ENCODE results near the gene RIPPLY3.
"Not testable (repeated sequence)": the region's sequence is repeated elsewhere in the genome, so short reads cannot be mapped to it uniquely, and the experiment has no call there.

RIPPLY3 gene

GRCh38 chr21:36981049-36981391 lies 25.5 kb upstream of the RIPPLY3 start:
- ATAC-seq (no peak), DNase-seq (no peak)

- no peak for ATAC-seq
- DNase-seq = no peak
These were observed 24.4 kb upstream of the RIPPLY3 start for GRCh38 chr21:36981977-36982700.

DNA sequence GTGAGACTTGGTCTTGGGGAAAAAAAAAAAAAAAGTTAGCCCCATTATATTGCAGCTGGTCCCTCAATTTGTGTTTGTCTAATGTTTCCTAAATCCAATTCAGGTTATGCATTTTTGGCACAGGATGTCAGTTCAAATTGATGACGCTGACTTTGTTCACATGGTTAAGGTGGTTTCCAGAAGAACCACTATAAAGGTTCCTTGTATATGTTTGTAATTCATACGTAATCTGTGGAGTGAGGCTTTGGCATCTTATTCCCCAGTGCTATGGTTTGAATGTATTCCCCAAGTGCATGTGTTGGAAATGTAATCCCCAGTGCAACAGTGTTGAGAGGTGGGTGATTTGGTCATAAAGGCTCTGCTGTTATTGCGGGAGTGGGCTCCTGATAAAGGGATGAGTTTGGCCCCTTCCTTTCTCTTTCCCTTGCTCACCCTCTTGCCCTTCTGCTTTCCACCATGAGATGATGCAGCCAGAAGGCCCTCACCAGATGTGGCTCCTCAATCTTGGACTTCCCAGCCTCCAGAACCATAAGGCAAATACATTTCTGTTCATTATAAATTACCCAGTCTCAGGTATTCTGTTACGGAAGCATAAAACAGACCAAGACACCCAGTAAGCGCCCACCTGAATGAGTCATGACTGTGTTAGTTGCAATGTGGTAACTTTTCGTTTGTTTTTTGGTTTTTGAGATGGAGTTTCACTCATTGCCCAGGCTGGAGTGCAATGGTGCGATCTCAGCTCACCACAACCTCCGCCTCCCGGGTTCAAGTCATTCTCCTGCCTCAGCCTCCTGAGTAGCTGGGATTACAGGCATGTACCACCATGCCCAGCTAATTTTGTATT lies 20.5 kb upstream of the RIPPLY3 start:
- DNase-seq = no peak
- ATAC-seq = no peak

- no peak for ATAC-seq
- no peak for DNase-seq
These were observed 18.7 kb upstream of the RIPPLY3 start for GRCh38 chr21:36987845-36988244.

DNA sequence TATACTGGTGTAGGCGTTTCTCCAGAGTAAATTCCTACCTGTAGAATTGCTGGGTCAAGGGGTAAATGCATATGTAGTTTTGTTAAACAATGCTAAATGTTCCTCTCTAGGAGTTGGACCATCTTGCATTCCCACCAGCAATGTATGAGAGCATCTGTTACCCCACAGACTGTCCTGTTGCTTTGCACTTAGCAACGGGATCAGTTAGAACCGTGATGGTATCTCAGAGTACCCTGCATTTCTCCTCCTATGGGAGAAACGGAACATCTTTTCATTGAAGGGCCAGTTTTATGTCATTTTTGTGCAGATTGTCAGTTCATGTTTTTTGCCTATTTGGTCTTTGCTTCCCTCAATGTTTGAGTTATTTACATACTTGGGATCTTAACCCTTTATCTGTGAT lies 18.0 kb upstream of the RIPPLY3 start:
- ATAC-seq = no peak
- no peak for DNase-seq

DNA sequence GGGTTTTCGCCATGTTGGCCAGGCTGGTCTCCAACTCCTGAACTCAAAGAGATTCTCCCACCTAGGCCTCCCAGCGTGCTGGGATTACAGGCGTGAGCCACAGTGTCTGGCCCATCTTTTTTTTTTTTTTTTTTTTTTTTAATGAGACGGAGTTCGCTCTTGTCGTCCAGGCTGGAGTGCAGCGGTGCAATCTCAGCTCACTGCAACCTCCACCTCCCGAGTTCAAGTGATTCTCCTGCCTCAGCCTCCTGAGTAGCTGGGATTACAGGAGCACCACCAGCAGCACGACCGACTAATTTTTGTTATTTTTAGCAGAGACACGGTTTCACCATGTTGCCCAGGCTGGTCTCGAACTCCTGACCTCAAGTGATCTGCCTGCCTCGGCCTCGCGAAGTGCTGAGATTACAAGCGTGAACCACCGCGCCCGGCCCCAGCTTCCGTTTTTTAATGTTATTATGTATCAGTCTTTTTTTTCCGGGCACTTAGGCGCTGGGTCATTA lies 17.3 kb upstream of the RIPPLY3 start:
- not testable (repeated sequence) for DNase-seq, ATAC-seq

GRCh38 chr21:36989699-36990507 lies 16.6 kb upstream of the RIPPLY3 start:
- peak; percentile 94 for ATAC-seq
- DNase-seq = peak; percentile 94

- DNase-seq (no peak), ATAC-seq (no peak)
These were observed 15.8 kb upstream of the RIPPLY3 start for GRCh38 chr21:36990508-36991205.

GRCh38 chr21:36992671-36993070 lies 13.8 kb upstream of the RIPPLY3 start:
- no peak for ATAC-seq
- no peak for DNase-seq

GRCh38 chr21:36994501-36995158 lies 11.9 kb upstream of the RIPPLY3 start:
- ATAC-seq (no peak), DNase-seq (peak; percentile 42)

- DNase-seq, ATAC-seq: not testable (repeated sequence)
These were observed 11.2 kb upstream of the RIPPLY3 start for GRCh38 chr21:36995285-36995684.

- no peak for DNase-seq
- ATAC-seq = no peak
These were observed 7.2 kb upstream of the RIPPLY3 start for GRCh38 chr21:36999131-36999898.

DNA sequence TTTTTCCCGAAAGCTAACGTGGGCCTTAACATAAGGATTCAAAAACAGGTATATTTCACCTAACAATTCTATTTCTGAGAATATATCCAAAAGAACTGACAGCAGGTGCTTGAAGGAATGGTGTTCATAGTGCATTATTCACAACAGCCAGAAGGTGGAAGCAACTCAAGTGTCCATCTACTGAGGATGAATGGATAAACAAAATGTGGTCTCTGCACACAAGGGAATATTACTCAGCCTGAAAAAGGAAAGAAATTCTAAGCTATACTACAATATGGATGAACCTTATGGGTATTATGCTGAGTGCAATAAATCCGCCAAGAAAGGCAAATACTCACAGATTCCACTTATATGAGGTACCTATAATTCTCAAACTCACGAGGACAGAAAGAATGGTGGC lies 6.1 kb upstream of the RIPPLY3 start:
- no peak for DNase-seq
- no peak for ATAC-seq

DNA sequence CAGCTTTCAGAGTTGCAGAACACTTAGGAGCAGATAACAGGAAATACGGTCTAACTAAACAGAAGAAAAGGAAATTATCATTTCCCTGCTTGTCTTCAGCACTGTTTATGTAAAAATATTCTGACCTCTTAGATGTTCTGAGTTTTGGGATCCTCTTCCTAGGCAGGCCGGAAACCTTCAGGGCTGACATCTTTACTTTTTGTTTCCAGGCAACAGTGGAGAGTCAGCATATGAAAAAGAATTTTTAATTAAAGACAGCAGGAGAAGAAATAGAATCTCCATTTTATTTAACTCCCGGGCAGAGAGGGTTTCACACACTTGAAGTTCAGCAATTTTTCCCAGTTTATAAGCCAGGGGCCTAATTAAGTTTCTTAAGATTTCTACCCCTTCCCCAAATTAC lies 5.1 kb upstream of the RIPPLY3 start:
- no peak for DNase-seq
- ATAC-seq = no peak

GRCh38 chr21:37002851-37003250 lies 3.7 kb upstream of the RIPPLY3 start:
- ATAC-seq, DNase-seq: not testable (repeated sequence)

DNA sequence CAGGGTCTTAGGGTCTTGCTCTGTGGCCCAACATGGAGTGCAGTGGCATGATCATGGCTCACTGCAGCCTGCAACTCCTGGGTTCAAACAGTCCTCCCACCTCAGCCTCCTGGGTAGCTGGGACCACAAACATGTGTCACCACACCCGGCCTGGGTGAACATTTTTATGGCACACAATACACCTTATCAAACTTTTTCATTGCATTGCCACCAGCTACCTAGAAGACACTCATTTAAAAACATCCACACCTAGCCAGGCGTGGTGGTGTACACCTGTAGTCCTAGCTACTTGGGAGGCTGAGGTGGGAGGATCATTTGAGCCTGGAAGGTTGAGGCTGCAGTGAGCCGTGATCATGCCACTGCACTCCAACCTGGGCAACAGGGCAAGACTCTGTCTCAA lies 2.6 kb upstream of the RIPPLY3 start:
- not testable (repeated sequence) for ATAC-seq, DNase-seq

DNA sequence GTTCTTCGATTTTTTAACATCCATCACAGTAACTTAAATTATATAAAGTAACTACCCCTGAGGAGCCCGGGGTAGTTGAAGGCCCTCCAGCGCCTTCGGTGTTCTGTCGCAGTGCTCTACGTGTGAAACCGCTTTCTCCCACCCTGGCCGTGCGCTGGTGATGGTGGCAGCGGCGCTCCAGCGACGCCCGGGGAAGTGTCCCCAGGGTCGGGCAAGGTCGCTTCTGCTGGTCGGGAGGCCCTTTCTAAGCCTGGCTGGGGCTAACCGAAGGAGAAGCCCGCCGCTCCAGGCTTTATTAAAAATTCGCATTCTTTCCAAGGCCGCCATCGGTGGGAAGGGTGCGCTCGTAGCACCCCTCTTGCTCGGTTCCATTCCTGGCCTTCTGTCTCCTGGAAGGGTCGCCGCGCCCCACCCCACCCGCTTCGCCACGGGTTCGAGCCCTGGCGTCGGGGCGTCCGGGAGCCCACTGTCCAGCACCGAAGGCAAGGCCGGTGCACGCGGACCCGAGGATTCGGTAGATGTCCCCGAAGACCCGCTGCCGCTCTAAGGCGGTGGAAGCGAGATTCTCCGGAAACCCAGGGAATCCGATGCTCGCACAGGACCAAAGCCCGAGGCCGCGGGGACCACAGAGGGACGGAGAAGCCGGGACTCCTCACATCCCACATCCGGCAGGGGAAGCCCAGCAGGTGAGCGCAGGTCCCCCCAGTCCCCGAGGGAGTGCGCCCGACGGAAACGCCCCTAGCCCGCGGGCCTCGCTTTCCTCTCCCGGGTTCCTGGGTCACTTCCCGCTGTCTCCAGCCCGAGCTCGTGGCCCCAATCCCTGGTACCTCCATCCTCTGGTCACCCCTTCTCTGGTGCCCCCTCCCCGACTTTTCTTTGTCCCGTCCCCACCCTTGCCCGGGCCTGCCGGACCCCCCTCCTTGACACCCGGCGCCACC lies 685 bp upstream of the RIPPLY3 start:
- ATAC-seq (no peak), DNase-seq (peak; percentile 19)

GRCh38 chr21:37008724-37009123 lies 2.2 kb downstream of the RIPPLY3 start:
- DNase-seq = no peak

GRCh38 chr21:37009740-37010341 lies 3.3 kb downstream of the RIPPLY3 start:
- DNase-seq (peak; percentile 87), ATAC-seq (peak; percentile 88)

More at GRCh38 chr21:37008724-37009123, 2.2 kb downstream of the RIPPLY3 start:
- no peak for ATAC-seq
